Stomach (tissue), 9 donors: ENCODE measurements around the gene CCDC149. TPM values are rescaled to one million over a fixed set of nuclear protein-coding genes. Genes with fewer than 3 reads are reported as not detected.
A peak's percentile ranks its signal among the peaks of the same experiment; 100 is the strongest.

Experiments
- DNase-seq, 2 donors: peaks; one replicate each; pipeline versions ENCODE4 v3.0.0 to v3.0.0-alpha.2; 2013 to 2019
- H3K27ac ChIP-seq, 5 donors: fragments of 200-600 bp in 4 of 5; sonication (generic) in 4 of 5; one replicate each; pipeline ENCODE4 v1.5.1; 2013 to 2019; ENCODE audit warnings: mild to moderate bottlenecking in 1 of 5, moderate library complexity in 1 of 5
- H3K27me3 ChIP-seq, 3 donors: fragments of 200-600 bp; sonication (generic); one replicate each; pipeline ENCODE4 v1.5.1; 2017 to 2019; ENCODE audit warnings: mixed run types in 1 of 3
- H3K36me3 ChIP-seq, 4 donors: fragments of 200-600 bp; sonication (generic); 1 replicate in 3 of 4; 2 replicates in 1 of 4; pipeline ENCODE4 v1.5.1; 2016 to 2019
- H3K4me1 ChIP-seq, 4 donors: fragments of 200-600 bp; sonication (generic); one replicate each; pipeline ENCODE4 v1.5.1; 2016 to 2019
- H3K4me3 ChIP-seq, 4 donors: fragments of 200-600 bp; sonication (generic) in 3 of 4; one replicate each; pipeline ENCODE4 v1.5.1; 2016 to 2019; ENCODE audit warnings: mild to moderate bottlenecking in 1 of 4
- H3K9me3 ChIP-seq, 4 donors: fragments of 200-600 bp; sonication (generic); one replicate each; pipeline ENCODE4 v1.5.1; 2016 to 2019
- CTCF ChIP-seq, 7 experiments: fragments of 450-650 bp in 4 of 7; fragments of 200-600 bp in 3 of 7; sonication (generic) in 3 of 7; IDR thresholded peaks; one replicate each; pipeline ENCODE4 v1.5.1; 2016 to 2019; ENCODE audit warnings: antibody characterized with exemption in 7 of 7, control low read depth in 2 of 7, mild to moderate bottlenecking in 1 of 7
- EP300 ChIP-seq: sonication (generic); formaldehyde crosslinking; IDR thresholded peaks from one replicate; pipeline ENCODE4 v1.6.1; 2017; ENCODE audit warnings: antibody characterized with exemption
- POLR2A ChIP-seq, 4 donors: fragments of 450-650 bp; IDR thresholded peaks; one replicate each; pipeline ENCODE4 v1.6.1; 2016; ENCODE audit warnings: antibody characterized with exemption in 4 of 4, control low read depth in 2 of 4, mild to moderate bottlenecking in 1 of 4, moderate library complexity in 1 of 4
- POLR2AphosphoS5 ChIP-seq, 3 donors: sonication (generic); formaldehyde crosslinking; IDR thresholded peaks; one replicate each; pipeline ENCODE4 v1.6.1; 2016; ENCODE audit warnings: antibody characterized with exemption in 3 of 3
- WGBS, 5 donors: extraction: QIAGEN DNeasy Blood & Tissue Kit in 3 of 5; methylation state at CpG; one replicate each; pipeline versions ENCODE4 v1.1.5 to v1.1.7; 2013 to 2018; 5-methylcytosine and 5-hydroxymethylcytosine counted together
- intact Hi-C: fragments of 100-400 bp; cut with DNase I; formaldehyde crosslinking; loops from one replicate; pipeline ENCODE4 v1.15.1; 2023; ENCODE audit warnings: low total_unique reads
- polyA plus RNA-seq, 3 donors: library from polyadenylated mRNA; stranded (reverse); fragments of 200-250 nt; gene quantifications; one replicate each; pipeline ENCODE4 v1.2.3, GENCODE V29; 2013
- total RNA-seq, 5 donors: library from RNA; depleted of rRNA; stranded (reverse); fragments of >200 nt; gene quantifications; one replicate each; pipeline versions ENCODE4 v1.1.0 to v1.2.3, GENCODE V29; 2014 to 2016
- donor health status: healthy with polysubstance abuse.
- donor health status: Bipolar disorder and iron deficiency.
- donor health status: healthy.

Gene CCDC149
- total and polyA plus RNA-seq, 8 donors = 7.0 to 70.6 (median 16.9) TPM

GRCh38 chr4:24840826-24841543 lies 71.9 kb downstream of the CCDC149 start:
- WGBS, 5 donors = 49 to 67% (median 63%) methylated on average over 3 of the region's 3 CpGs
- Histone ChIP-seq H3K36me3 (peaks cover 0 to 26% (median 22%) of the 10 kb centered on the region in 4 donors), H3K4me1 (peaks cover 0 to 34% (median 7%) of the 10 kb centered on the region in 4 donors), H3K27ac (peak overlapping the region in 2 of 5 donors; percentile 1 to 20), H3K4me3 (no peak overlapping the region), H3K9me3 (no peaks in the 10 kb centered on the region), H3K27me3 (no peaks in the 10 kb centered on the region)
- DNase-seq = no peak
- intact Hi-C loops = no loop called here
- TF ChIP-seq POLR2AphosphoS5 (IDR thresholded peaks at IDR 0.05) = no peak
- no peak for TF ChIP-seq CTCF (IDR thresholded peaks at IDR 0.05)

GRCh38 chr4:24840362-24840761 lies 72.5 kb downstream of the CCDC149 start:
- TF ChIP-seq EP300 = no peak
- TF ChIP-seq POLR2A (IDR thresholded peaks at IDR 0.05) = no peak
- no peak for TF ChIP-seq POLR2AphosphoS5 (IDR thresholded peaks at IDR 0.05)

GRCh38 chr4:24837781-24838180 lies 75.1 kb downstream of the CCDC149 start:
- no peaks in the 10 kb centered on the region for H3K9me3 ChIP-seq
- TF ChIP-seq CTCF (IDR thresholded peaks at IDR 0.05) (no peak), POLR2AphosphoS5 (IDR thresholded peaks at IDR 0.05) (no peak), EP300 (no peak)
- intact Hi-C loops = no loop called here
- no peak overlapping the region for H3K4me3 ChIP-seq
- no peaks in the 10 kb centered on the region for H3K27me3 ChIP-seq
- H3K4me1 ChIP-seq = peaks cover 0 to 22% (median 3%) of the 10 kb centered on the region in 4 donors
- DNase-seq = no peak
- H3K36me3 ChIP-seq = peaks cover 7 to 49% (median 48%) of the 10 kb centered on the region in 4 donors
- no peak overlapping the region for H3K27ac ChIP-seq
- WGBS, 5 donors = 69 to 75% (median 73%) methylated on average over 5 of the region's 5 CpGs

More at GRCh38 chr4:24840362-24840761, 72.5 kb downstream of the CCDC149 start:
- Histone ChIP-seq H3K4me1 (peaks cover 0 to 34% (median 7%) of the 10 kb centered on the region in 4 donors), H3K4me3 (no peak overlapping the region), H3K27me3 (no peaks in the 10 kb centered on the region), H3K36me3 (peaks cover 0 to 28% (median 26%) of the 10 kb centered on the region in 4 donors), H3K9me3 (no peaks in the 10 kb centered on the region), H3K27ac (peak overlapping the region in 1 of 5 donors; percentile 1)
- intact Hi-C loops = no loop called here
- no peak for DNase-seq
- WGBS, 5 donors = 56 to 89% (median 86%) methylated on average over 5 of the region's 5 CpGs

- no peak for TF ChIP-seq POLR2A (IDR thresholded peaks at IDR 0.05)
- no peak for TF ChIP-seq CTCF (IDR thresholded peaks at IDR 0.05)
- TF ChIP-seq POLR2AphosphoS5 (IDR thresholded peaks at IDR 0.05) = no peak
- TF ChIP-seq EP300 = no peak
- Histone ChIP-seq H3K4me3 (no peak overlapping the region), H3K4me1 (peaks cover 0 to 21% (median 3%) of the 10 kb centered on the region in 4 donors), H3K36me3 (peaks cover 8 to 49% (median 49%) of the 10 kb centered on the region in 4 donors), H3K27ac (no peak overlapping the region), H3K27me3 (no peaks in the 10 kb centered on the region), H3K9me3 (no peaks in the 10 kb centered on the region)
- WGBS, 5 donors = 87 to 93% (median 90%) methylated on average over 7 of the region's 7 CpGs
- DNase-seq = no peak
- intact Hi-C loops = no loop called here
These were observed 75.5 kb downstream of the CCDC149 start for GRCh38 chr4:24837336-24837735.
